Upper lobe of left lung (tissue), 6 donors: Measurements from ENCODE around the gene SHISA5. TPM values are rescaled to one million over a fixed set of nuclear protein-coding genes. Genes with fewer than 3 reads are reported as not detected.

ENCODE experiments used
- ATAC-seq, 2 donors: fragments of 200-7000 bp; cut with Tn5 transposase; one replicate each; pipeline ENCODE4 v1.9.1; 2022; ENCODE audit warnings: mild to moderate bottlenecking in 2 of 2, moderate library complexity in 2 of 2; ENCODE audit not compliant: low FRiP score in 2 of 2
- DNase-seq, 2 donors: peaks; one replicate each; pipeline ENCODE4 v3.0.0-alpha.2; 2019 to 2020
- H3K27ac ChIP-seq, 4 donors: fragments of 200-600 bp; sonication (generic); one replicate each; pipeline ENCODE4 v1.5.1; 2016 to 2019
- H3K27me3 ChIP-seq, 4 donors: fragments of 200-600 bp; sonication (generic); one replicate each; pipeline ENCODE4 v1.5.1; 2017 to 2019
- H3K36me3 ChIP-seq, 4 donors: fragments of 200-600 bp; sonication (generic); one replicate each; pipeline ENCODE4 v1.5.1; 2016 to 2019
- H3K4me1 ChIP-seq, 4 donors: fragments of 200-600 bp; sonication (generic); one replicate each; pipeline ENCODE4 v1.5.1; 2018 to 2019
- H3K4me3 ChIP-seq, 4 donors: fragments of 200-600 bp; sonication (generic); one replicate each; pipeline ENCODE4 v1.5.1; 2017 to 2019; ENCODE audit warnings: mild to moderate bottlenecking in 2 of 4, moderate library complexity in 1 of 4
- H3K9me3 ChIP-seq, 4 donors: fragments of 200-600 bp; sonication (generic); one replicate each; pipeline ENCODE4 v1.5.1; 2018 to 2019
- EP300 ChIP-seq, 4 donors: sonication (generic); formaldehyde crosslinking; IDR thresholded peaks; one replicate each; pipeline ENCODE4 v1.5.1; 2017; ENCODE audit warnings: antibody characterized with exemption in 4 of 4, control low read depth in 2 of 4
- POLR2A ChIP-seq, 4 donors: fragments of 450-650 bp; IDR thresholded peaks; one replicate each; pipeline ENCODE4 v1.5.1; 2016 to 2017; ENCODE audit warnings: antibody characterized with exemption in 4 of 4, mild to moderate bottlenecking in 2 of 4
- POLR2AphosphoS5 ChIP-seq, 2 donors: sonication (generic); formaldehyde crosslinking; IDR thresholded peaks; one replicate each; pipeline ENCODE4 v1.5.1; 2017; ENCODE audit warnings: antibody characterized with exemption in 2 of 2
- WGBS, 2 donors: methylation state at CpG; one replicate each; pipeline ENCODE4 v1.1.5; 2017 to 2018; 5-methylcytosine and 5-hydroxymethylcytosine counted together
- total RNA-seq, 6 donors: library from RNA; depleted of rRNA in 4 of 6; stranded (reverse); fragments of >200 nt in 4 of 6; gene quantifications; one replicate each; pipeline versions ENCODE4 v1.1.0 to v1.2.1, GENCODE V29; 2016 to 2021
- TF ChIP-seq, protein P1 (sequence below), 6 experiments: fragments of 450-650 bp in 4 of 6; fragments of 200-600 bp in 2 of 6; sonication (generic) in 2 of 6; IDR thresholded peaks; one replicate each; pipeline ENCODE4 v1.5.1; 2016 to 2019; ENCODE audit warnings: antibody characterized with exemption in 6 of 6
- donor health status: DM: no; HTN: no; CAD: no; lungs with moderate emphysema.
- donor health status: DM: no; HTN: yes; CAD: no; lungs with severe emphysema.

SHISA5 gene
- total RNA-seq, 6 donors from 2014 or later: 67.1 to 228 (median 148) TPM

DNA sequence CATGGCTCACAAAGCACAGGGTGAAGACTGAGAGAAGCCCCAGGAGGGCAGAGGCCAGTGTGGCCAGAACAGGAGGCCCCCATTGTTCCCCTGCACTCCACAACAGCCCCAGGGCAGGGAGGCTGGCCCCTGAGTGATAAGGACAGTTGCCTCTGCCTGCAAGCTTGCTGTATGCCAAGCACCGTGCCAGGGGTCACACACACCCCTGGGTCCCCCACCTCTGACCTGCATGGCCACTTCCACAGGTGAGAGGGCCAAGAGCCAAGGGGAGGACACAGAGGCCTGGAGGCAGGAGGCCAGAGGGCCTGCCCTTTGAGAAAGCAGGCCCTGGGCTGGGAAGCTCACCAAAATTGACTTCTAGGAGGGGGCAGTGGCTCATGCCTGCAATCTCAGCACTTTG is 33.7 kb downstream of the SHISA5 start:
- peak overlapping the region; percentile 40 to 100 (median 97) for H3K27ac ChIP-seq
- WGBS, 2 donors: 30% methylated on average over 1 of the region's 1 CpG; no CpG with 5 or more reads in 1 of the 2 donors
- H3K9me3 ChIP-seq: no peaks in the 10 kb centered on the region
- no peak for ATAC-seq
- peaks cover 0 to 33% (median 31%) of the 10 kb centered on the region in 4 donors for H3K36me3 ChIP-seq
- no peak overlapping the region for H3K4me3 ChIP-seq
- H3K27me3 ChIP-seq: no peaks in the 10 kb centered on the region
- peaks cover 65 to 78% (median 70%) of the 10 kb centered on the region in 4 donors for H3K4me1 ChIP-seq
- no peak for TF ChIP-seq POLR2AphosphoS5 (IDR thresholded peaks at IDR 0.05)
- TF ChIP-seq, protein P1, sequence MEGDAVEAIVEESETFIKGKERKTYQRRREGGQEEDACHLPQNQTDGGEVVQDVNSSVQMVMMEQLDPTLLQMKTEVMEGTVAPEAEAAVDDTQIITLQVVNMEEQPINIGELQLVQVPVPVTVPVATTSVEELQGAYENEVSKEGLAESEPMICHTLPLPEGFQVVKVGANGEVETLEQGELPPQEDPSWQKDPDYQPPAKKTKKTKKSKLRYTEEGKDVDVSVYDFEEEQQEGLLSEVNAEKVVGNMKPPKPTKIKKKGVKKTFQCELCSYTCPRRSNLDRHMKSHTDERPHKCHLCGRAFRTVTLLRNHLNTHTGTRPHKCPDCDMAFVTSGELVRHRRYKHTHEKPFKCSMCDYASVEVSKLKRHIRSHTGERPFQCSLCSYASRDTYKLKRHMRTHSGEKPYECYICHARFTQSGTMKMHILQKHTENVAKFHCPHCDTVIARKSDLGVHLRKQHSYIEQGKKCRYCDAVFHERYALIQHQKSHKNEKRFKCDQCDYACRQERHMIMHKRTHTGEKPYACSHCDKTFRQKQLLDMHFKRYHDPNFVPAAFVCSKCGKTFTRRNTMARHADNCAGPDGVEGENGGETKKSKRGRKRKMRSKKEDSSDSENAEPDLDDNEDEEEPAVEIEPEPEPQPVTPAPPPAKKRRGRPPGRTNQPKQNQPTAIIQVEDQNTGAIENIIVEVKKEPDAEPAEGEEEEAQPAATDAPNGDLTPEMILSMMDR (IDR thresholded peaks at IDR 0.05): no peak
- TF ChIP-seq POLR2A (IDR thresholded peaks at IDR 0.05): no peak
- no peak for TF ChIP-seq EP300 (IDR thresholded peaks at IDR 0.05)
- peak in 1 of 2 donors; percentile 26 for DNase-seq

DNA sequence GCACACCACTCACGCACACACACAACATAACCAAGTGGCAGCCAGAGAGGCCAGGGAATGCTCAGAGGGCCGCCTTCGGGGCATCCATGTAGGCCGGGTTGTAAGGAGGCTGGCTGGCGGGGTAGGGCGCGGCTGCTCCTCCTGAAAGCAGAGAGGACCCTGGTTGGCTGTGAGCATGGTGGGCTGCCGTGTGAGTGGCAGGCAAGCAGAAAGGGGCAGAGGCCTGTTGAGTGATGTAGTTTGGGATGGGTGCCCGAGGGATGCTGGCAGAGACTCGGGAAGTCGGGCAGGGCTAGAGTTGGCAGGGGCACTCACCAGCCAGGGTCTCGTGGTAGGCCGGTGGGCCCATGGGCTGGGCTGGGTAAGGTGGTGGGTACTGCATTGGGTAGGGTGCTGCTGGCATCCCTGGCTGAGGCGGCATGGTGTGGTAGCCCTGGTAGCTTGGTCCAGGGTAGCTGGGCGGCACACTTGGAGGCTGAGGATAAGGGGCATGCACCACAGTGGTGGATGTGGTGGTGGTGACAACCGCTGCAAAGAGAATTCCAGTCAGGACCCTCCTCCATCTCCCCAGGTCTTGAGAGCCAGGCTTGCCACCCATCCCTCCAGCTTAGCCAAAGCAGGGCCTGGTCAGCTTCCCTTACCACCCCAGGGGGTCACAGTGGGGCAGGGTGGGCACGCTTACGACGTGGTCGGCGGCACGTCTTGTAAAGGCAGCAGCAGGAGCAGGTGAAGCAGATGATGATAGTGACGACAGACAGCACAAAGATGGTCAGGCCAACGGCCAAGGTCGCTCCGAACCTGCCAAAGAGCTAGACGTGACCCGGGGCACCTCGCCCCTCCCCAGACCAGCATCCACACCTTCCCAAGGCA is 34.7 kb downstream of the SHISA5 start:
- Histone ChIP-seq H3K36me3 (peaks cover 0 to 38% (median 31%) of the 10 kb centered on the region in 4 donors), H3K4me3 (no peak overlapping the region), H3K4me1 (peaks cover 71 to 87% (median 76%) of the 10 kb centered on the region in 4 donors), H3K27me3 (no peaks in the 10 kb centered on the region), H3K27ac (peak overlapping the region; percentile 40 to 100 (median 97)), H3K9me3 (no peaks in the 10 kb centered on the region)
- TF ChIP-seq POLR2A (IDR thresholded peaks at IDR 0.05): no peak
- no peak for TF ChIP-seq POLR2AphosphoS5 (IDR thresholded peaks at IDR 0.05)
- no peak for TF ChIP-seq EP300 (IDR thresholded peaks at IDR 0.05)
- TF ChIP-seq, protein P1 (IDR thresholded peaks at IDR 0.05): no peak
- DNase-seq (peak in 1 of 2 donors; percentile 76), ATAC-seq (no peak)
- WGBS, 2 donors: 83 to 92% methylated on average over 16 to 28 of the region's 29 CpGs

DNA sequence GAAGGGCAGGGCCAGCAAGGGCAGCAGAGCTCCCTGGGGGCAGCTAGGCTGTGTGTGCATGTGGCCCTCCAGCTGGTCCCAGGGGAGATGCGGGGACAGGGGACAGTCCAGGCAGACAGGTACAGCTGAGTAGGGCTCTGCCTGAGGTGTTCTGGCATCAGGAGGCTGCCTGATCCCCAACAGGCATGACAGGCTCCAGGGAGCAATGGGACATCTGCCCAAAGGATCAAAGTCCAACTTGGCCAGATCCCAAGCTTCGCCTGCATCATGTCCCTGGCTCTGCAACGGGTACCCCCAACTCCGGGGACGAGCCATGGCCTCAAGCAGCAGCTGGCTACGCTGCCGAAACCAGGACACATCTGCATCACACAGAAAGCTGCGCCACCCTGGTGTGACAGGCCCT is 35.6 kb downstream of the SHISA5 start:
- TF ChIP-seq POLR2AphosphoS5 (IDR thresholded peaks at IDR 0.05) (no peak), EP300 (IDR thresholded peaks at IDR 0.05) (no peak), POLR2A (IDR thresholded peaks at IDR 0.05) (no peak)
- TF ChIP-seq, protein P1 (IDR thresholded peaks at IDR 0.05): no peak
- DNase-seq (peak in 1 of 2 donors; percentile 50), ATAC-seq (no peak)
- peaks cover 0 to 45% (median 31%) of the 10 kb centered on the region in 4 donors for H3K36me3 ChIP-seq
- H3K27me3 ChIP-seq: no peaks in the 10 kb centered on the region
- peaks cover 67 to 82% (median 71%) of the 10 kb centered on the region in 4 donors for H3K4me1 ChIP-seq
- no peaks in the 10 kb centered on the region for H3K9me3 ChIP-seq
- no peak overlapping the region for H3K4me3 ChIP-seq
- peak overlapping the region in 3 of 4 donors; percentile 97 to 100 (median 97) for H3K27ac ChIP-seq
- 92% methylated on average over 8 of the region's 8 CpGs; no CpG with 5 or more reads in 1 of the 2 donors for WGBS, 2 donors

DNA sequence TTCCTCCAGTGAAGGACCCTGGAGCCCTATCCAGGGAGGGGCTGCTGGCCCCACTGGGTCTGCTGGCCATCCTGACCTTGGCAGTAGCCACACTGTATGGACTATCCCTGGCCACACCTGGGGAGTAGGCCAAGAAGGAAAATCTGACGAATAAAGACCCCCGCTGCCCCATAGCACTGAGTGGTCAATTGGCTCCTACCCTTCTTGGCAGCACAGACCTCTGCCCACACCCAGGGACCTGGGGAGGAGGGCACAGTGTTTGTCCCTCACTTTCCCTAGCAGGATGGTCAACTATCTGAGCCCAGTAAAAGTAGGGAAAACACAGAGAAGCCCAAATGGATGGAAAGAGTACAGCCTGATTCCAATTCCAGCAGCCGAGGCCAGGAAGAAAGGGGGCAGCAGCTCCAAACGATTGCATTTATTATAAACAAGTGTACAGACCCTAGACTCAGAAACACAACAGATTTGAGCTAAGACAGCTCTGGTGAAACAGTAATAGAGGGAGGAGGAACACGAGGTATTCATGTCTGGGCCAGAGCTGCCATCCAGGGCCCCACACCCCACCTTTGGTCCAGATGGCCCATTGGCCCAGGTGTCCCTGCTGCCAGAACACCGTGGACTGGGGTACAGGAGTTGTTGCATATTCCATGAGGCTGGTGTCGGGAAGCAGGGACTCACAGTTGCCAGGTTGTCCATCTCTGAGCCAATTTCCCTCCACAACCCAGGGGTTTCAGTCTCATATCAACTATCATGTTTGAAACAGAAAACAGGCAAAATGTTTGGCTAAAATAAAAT is 36.3 kb downstream of the SHISA5 start:
- peak overlapping the region; percentile 97 to 100 (median 98) for H3K27ac ChIP-seq
- TF ChIP-seq POLR2A (IDR thresholded peaks at IDR 0.05) (no peak), POLR2AphosphoS5 (IDR thresholded peaks at IDR 0.05) (no peak), EP300 (IDR thresholded peaks at IDR 0.05) (no peak)
- TF ChIP-seq, protein P1 (IDR thresholded peaks at IDR 0.05): no peak
- ATAC-seq (no peak), DNase-seq (no peak)
- 72 to 75% methylated on average over 7 of the region's 7 CpGs for WGBS, 2 donors
- H3K9me3 ChIP-seq: no peaks in the 10 kb centered on the region
- no peaks in the 10 kb centered on the region for H3K27me3 ChIP-seq
- peaks cover 64 to 76% (median 67%) of the 10 kb centered on the region in 4 donors for H3K4me1 ChIP-seq
- H3K36me3 ChIP-seq: peaks cover 0 to 48% (median 31%) of the 10 kb centered on the region in 4 donors
- H3K4me3 ChIP-seq: peak overlapping the region in 3 of 4 donors; percentile 48 to 60 (median 55)
